ENCODE measurements around the gene MYBPC3.

Gene MYBPC3

GRCh38 chr11:47352556-47352955 is at the start of gene MYBPC3:
MYBPC3 (minus strand) TSS chr11:47352702; CDS start chr11:47352647, 55 bp downstream.
- no peak for DNase-seq

GRCh38 chr11:47400768-47401279 is 48.3 kb upstream of the MYBPC3 start:
- DNase-seq: no peak

- DNase-seq: no peak
Observed at GRCh38 chr11:47399860-47400767, 47.6 kb upstream of the MYBPC3 start.

- peak; percentile 51 for DNase-seq
Observed at GRCh38 chr11:47398551-47398950, 46.0 kb upstream of the MYBPC3 start.

GRCh38 chr11:47398011-47398410 is 45.5 kb upstream of the MYBPC3 start:
- peak; percentile 29 for DNase-seq

GRCh38 chr11:47396049-47396320 is 43.5 kb upstream of the MYBPC3 start:
- DNase-seq: no peak

- DNase-seq: peak; percentile 52
Observed at GRCh38 chr11:47395223-47396048, 42.9 kb upstream of the MYBPC3 start.

GRCh38 chr11:47394322-47395222 is 42.1 kb upstream of the MYBPC3 start:
- DNase-seq: peak; percentile 78

- DNase-seq: no peak
Observed at GRCh38 chr11:47394050-47394321, 41.5 kb upstream of the MYBPC3 start.

GRCh38 chr11:47393163-47394049 is 40.9 kb upstream of the MYBPC3 start:
- DNase-seq: peak; percentile 53

- peak; percentile 44 for DNase-seq
Observed at GRCh38 chr11:47392546-47393162, 40.2 kb upstream of the MYBPC3 start.

- peak; percentile 32 for DNase-seq
Observed at GRCh38 chr11:47391711-47392432, 39.4 kb upstream of the MYBPC3 start.

GRCh38 chr11:47391077-47391583 is 38.6 kb upstream of the MYBPC3 start:
- DNase-seq: peak; percentile 46

- DNase-seq: no peak
Observed at GRCh38 chr11:47390422-47390760, 37.9 kb upstream of the MYBPC3 start.

- peak; percentile 52 for DNase-seq
Observed at GRCh38 chr11:47389577-47390421, 37.3 kb upstream of the MYBPC3 start.

- DNase-seq: peak; percentile 48
Observed at GRCh38 chr11:47388697-47389576, 36.4 kb upstream of the MYBPC3 start.

- peak; percentile 47 for DNase-seq
Observed at GRCh38 chr11:47387944-47388696, 35.6 kb upstream of the MYBPC3 start.

- no peak for DNase-seq
Observed at GRCh38 chr11:47384498-47384897, 32.0 kb upstream of the MYBPC3 start.
